IPS-20b (cell line): ENCODE measurements around the gene HMG20B.

Experiments used
- H3K27ac ChIP-seq: one replicate; pipeline ENCODE4 v1.5.1; 2013; ENCODE audit warnings: low read length
- H3K27me3 ChIP-seq: 2 replicates; pipeline ENCODE4 v1.6.1; 2013; ENCODE audit warnings: mild to moderate bottlenecking, low read length, inconsistent platforms; ENCODE audit not compliant: insufficient read depth
- H3K36me3 ChIP-seq: 2 replicates; pipeline ENCODE4 v1.6.1; 2013; ENCODE audit warnings: low read depth, mild to moderate bottlenecking, inconsistent platforms, low read length, moderate library complexity; ENCODE audit not compliant: insufficient read depth
- H3K4me1 ChIP-seq: 2 replicates; pipeline ENCODE4 v1.6.1; 2013; ENCODE audit warnings: mild to moderate bottlenecking, control low read depth, inconsistent platforms, low read length, moderate library complexity; ENCODE audit not compliant: insufficient read depth
- H3K4me3 ChIP-seq: 2 replicates; pipeline ENCODE4 v1.5.1; 2013; ENCODE audit warnings: mild to moderate bottlenecking, low read length, inconsistent platforms
- H3K9ac ChIP-seq: 2 replicates; pipeline ENCODE4 v1.6.1; 2013; ENCODE audit warnings: low read depth, mild to moderate bottlenecking, inconsistent platforms, low read length, moderate library complexity
- H3K9me3 ChIP-seq: 2 replicates; pipeline ENCODE4 v1.6.1; 2013; ENCODE audit warnings: mild to moderate bottlenecking, low read depth, low read length, inconsistent platforms; ENCODE audit not compliant: insufficient read depth

Gene HMG20B

DNA sequence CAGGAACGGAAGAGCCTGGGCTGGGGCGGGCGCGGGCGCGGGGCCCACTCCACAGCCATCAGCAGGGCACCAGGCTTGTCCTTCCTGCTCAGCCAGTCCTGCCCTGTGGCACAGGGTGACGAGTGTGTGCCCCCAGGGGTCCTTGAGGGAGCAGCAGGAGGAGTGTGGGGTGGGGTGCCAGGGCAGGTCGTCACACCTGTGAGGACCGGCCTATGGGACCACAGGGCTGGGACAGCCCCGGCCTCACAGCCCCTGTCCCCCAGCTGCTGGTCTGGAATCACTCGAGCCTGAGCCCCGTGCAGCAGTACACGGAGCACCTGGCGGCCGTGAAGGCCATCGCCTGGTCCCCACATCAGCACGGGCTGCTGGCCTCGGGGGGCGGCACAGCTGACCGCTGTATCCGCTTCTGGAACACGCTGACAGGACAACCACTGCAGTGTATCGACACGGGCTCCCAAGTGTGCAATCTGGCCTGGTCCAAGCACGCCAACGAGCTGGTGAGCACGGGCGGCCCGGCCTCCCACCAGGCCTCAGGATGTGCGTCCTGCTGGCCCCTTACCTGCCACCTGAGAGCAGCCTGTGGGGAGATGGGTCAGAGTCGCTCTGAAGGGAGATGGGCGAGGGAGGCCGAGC, 40.5 kb upstream of the HMG20B start:
- no peaks in the 10 kb centered on the region for H3K9me3 ChIP-seq
- no peak overlapping the region for H3K9ac ChIP-seq
- no peaks in the 10 kb centered on the region for H3K27me3 ChIP-seq
- no peaks in the 10 kb centered on the region for H3K4me1 ChIP-seq
- H3K4me3 ChIP-seq = no peak overlapping the region
- no peak overlapping the region for H3K27ac ChIP-seq
- peaks cover 46% of the 10 kb centered on the region for H3K36me3 ChIP-seq

DNA sequence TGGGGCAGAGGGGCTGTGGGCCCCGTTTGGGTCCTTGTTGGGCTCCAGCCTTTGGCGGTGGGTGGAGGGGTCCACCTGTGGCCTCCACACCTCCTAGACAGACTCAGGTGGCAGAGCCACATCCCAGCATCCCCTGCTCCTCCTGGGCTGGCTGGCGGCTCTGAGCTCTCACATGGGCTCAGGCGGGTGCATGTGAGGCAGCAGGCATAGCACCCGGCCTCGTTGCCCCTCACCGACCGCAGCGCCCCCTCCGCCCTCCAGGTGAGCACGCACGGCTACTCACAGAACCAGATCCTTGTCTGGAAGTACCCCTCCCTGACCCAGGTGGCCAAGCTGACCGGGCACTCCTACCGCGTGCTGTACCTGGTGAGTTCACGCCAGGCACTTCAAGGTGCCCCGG, 39.7 kb upstream of the HMG20B start:
- H3K9ac ChIP-seq = no peak overlapping the region
- no peak overlapping the region for H3K4me3 ChIP-seq
- no peaks in the 10 kb centered on the region for H3K27me3 ChIP-seq
- H3K27ac ChIP-seq = no peak overlapping the region
- peaks cover 42% of the 10 kb centered on the region for H3K36me3 ChIP-seq
- H3K9me3 ChIP-seq = no peaks in the 10 kb centered on the region
- H3K4me1 ChIP-seq = no peaks in the 10 kb centered on the region

DNA sequence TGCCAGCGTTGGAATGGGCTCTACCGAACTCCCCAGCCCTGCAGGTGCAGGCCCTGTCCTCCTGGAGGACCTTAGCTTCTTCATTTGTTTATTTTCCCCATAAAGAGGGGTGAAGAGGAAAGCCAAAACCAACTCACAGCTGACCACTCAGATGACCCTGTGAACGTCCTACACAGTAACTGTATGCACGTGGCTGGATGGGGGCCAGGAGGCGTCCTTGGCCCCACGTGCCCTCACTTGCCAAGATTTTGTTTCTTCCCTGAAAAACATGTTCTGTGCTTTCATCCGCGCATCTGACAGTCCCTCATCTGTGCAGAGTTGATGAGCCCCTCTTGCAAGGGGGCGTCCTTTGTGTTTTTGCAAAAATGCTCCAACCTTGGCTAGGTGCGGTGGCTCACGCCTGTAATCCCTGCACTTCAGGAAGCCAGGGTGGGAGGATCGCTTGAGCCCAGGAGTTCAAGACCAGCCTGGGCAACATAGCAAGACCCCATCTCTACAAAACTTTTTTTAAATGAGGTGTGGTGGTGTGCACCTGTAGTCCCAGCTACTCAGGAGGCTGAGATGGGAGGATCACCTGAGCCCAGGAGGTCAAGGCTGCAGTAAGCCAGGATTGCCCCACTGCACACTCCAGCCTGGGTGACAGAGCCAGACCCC, 39.1 kb upstream of the HMG20B start:
- no peak overlapping the region for H3K9ac ChIP-seq
- H3K4me3 ChIP-seq = no peak overlapping the region
- H3K27me3 ChIP-seq = no peaks in the 10 kb centered on the region
- no peaks in the 10 kb centered on the region for H3K4me1 ChIP-seq
- peaks cover 42% of the 10 kb centered on the region for H3K36me3 ChIP-seq
- H3K9me3 ChIP-seq = no peaks in the 10 kb centered on the region
- no peak overlapping the region for H3K27ac ChIP-seq

DNA sequence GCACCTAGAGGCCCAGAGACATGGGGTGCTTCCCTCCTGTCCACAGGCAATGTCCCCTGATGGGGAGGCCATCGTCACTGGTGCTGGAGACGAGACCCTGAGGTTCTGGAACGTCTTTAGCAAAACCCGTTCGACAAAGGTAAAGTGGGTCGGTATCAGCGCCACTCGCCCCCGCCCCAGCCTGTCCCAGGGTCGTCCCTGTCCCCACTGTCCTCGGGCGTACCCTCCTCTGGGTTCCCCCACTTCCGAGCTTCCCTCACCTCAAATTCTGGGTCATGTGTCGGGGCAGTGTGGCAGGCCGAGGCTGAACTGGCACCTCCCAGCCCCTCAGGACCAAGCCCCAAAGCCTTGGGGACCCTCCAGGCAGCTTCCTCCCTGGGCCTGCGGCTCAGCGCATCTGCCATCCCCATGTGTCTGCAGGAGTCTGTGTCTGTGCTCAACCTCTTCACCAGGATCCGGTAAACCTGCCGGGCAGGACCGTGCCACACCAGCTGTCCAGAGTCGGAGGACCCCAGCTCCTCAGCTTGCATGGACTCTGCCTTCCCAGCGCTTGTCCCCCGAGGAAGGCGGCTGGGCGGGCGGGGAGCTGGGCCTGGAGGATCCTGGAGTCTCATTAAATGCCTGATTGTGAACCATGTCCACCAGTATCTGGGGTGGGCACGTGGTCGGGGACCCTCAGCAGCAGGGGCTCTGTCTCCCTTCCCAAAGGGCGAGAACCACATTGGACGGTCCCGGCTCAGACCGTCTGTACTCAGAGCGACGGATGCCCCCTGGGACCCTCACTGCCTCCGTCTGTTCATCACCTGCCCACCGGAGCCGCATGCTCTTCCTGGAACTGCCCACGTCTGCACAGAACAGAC, 38.1 kb upstream of the HMG20B start:
- Histone ChIP-seq H3K27me3 (no peaks in the 10 kb centered on the region), H3K4me1 (no peaks in the 10 kb centered on the region), H3K9ac (no peak overlapping the region)

DNA sequence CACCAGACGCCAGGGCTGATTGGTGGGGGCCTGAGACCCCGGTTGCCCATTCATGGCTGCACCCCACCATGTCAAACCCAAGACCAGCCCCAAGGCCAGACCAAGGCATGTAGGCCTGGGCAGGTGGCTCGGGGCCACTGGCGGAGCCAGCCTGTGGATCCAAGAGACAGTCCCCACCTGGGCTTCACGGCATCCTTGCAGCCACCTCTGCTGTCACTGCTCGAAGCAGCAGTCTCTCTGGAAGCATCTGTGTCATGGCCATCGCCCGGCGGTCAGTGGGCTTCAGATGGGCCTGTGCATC, 37.6 kb upstream of the HMG20B start:
- Histone ChIP-seq H3K36me3 (peaks cover 42% of the 10 kb centered on the region), H3K27me3 (no peaks in the 10 kb centered on the region), H3K4me1 (no peaks in the 10 kb centered on the region), H3K9ac (no peak overlapping the region), H3K27ac (no peak overlapping the region), H3K9me3 (no peaks in the 10 kb centered on the region), H3K4me3 (no peak overlapping the region)

More for the DNA sequence above, 38.1 kb upstream of the HMG20B start:
- Histone ChIP-seq H3K9me3 (no peaks in the 10 kb centered on the region), H3K27ac (no peak overlapping the region), H3K4me3 (no peak overlapping the region), H3K36me3 (peaks cover 42% of the 10 kb centered on the region)

DNA sequence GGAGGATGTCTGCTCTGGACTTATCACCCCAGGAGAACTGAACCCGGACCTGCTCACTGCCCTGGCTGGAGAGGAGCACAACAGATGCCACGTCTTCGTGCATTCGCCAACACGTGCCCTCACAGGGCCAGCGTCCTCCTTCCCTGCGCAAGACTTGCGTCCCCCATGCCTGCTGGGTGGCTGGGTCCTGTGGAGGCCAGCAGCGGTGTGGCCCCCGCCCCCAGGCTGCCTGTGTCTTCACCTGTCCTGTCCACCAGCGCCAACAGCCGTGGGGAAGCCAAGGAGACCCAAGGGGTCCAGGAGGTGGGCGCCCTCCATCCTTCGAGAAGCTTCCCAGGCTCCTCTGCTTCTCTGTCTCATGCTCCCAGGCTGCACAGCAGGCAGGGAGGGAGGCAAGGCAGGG, 37.2 kb upstream of the HMG20B start:
- Histone ChIP-seq H3K9me3 (no peaks in the 10 kb centered on the region), H3K4me3 (no peak overlapping the region), H3K27ac (no peak overlapping the region), H3K27me3 (no peaks in the 10 kb centered on the region), H3K36me3 (peaks cover 42% of the 10 kb centered on the region), H3K4me1 (no peaks in the 10 kb centered on the region), H3K9ac (no peak overlapping the region)

DNA sequence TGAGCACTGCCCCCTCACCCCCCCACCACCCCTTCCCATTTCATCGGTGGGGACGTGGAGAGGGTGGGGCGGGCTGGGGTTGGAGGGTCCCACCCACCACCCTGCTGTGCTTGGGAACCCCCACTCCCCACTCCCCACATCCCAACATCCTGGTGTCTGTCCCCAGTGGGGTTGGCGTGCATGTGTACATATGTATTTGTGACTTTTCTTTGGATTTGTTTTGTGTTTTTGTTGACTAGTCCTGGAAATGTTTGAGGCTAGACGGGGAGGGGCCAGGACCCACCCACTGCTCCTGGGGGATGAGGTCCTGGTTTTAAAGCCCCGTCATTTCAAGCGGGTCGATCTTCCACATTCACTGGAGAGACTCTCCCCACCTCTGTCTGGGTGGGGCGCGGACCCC, 36.8 kb upstream of the HMG20B start:
- Histone ChIP-seq H3K36me3 (peaks cover 40% of the 10 kb centered on the region), H3K27me3 (no peaks in the 10 kb centered on the region), H3K4me1 (no peaks in the 10 kb centered on the region), H3K9ac (no peak overlapping the region), H3K4me3 (no peak overlapping the region), H3K27ac (no peak overlapping the region), H3K9me3 (no peaks in the 10 kb centered on the region)

DNA sequence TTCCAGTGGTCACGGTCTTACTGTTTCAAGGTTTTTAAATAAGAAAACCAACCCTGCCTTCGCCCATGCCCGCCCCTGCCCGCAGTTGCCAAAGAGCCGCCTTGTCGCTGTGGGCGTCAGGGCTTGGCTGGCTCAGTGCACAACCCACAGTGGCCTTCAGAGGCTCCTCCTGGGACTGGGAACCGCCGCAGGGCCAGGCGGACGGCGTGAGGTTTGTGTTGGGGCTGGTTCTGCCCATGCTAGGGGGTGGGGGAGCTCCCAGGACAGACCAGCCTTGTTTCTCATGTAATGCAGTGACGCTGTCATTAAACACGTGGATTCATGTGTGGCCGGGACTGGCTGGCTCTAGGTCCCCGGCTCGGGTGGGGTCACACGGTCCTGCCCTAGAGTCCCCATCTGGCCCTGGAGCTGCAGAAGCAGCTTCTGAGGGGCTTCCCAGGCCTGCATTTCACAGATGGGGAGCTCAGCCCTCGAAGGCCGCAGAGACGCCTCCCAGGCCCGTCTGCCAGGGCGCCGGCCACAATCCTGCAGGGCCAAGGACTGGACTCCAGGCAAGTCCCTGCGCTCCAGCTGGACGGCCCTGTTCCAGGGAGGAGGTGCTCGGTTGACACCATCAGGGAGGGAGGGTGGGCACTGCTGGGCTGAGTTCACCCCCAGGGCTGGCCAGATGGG, 36.2 kb upstream of the HMG20B start:
- no peak overlapping the region for H3K9ac ChIP-seq
- no peaks in the 10 kb centered on the region for H3K4me1 ChIP-seq

DNA sequence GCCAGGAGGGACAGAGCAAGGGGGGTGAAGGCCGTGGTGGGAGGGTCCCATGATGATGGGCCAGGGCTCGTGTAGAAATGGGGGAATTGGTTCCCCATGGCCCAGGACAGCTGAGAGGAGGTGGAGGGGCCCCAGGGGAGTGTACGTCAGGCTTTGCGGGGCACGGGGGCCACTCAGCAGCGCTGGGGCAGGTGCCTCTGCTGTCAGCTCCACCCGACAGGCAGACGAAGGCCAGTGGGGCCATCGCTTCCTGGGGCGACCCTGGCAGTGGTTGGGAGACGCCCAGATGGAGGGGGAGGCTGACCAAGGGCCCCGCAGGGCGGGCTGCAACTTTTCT, 35.7 kb upstream of the HMG20B start:
- H3K4me1 ChIP-seq = no peaks in the 10 kb centered on the region
- no peaks in the 10 kb centered on the region for H3K27me3 ChIP-seq
- peaks cover 32% of the 10 kb centered on the region for H3K36me3 ChIP-seq
- no peak overlapping the region for H3K4me3 ChIP-seq
- H3K9me3 ChIP-seq = no peaks in the 10 kb centered on the region
- no peak overlapping the region for H3K27ac ChIP-seq
- H3K9ac ChIP-seq = no peak overlapping the region

More for the DNA sequence above, 36.2 kb upstream of the HMG20B start:
- Histone ChIP-seq H3K4me3 (no peak overlapping the region), H3K9me3 (no peaks in the 10 kb centered on the region), H3K27me3 (no peaks in the 10 kb centered on the region), H3K27ac (no peak overlapping the region), H3K36me3 (peaks cover 35% of the 10 kb centered on the region)

DNA sequence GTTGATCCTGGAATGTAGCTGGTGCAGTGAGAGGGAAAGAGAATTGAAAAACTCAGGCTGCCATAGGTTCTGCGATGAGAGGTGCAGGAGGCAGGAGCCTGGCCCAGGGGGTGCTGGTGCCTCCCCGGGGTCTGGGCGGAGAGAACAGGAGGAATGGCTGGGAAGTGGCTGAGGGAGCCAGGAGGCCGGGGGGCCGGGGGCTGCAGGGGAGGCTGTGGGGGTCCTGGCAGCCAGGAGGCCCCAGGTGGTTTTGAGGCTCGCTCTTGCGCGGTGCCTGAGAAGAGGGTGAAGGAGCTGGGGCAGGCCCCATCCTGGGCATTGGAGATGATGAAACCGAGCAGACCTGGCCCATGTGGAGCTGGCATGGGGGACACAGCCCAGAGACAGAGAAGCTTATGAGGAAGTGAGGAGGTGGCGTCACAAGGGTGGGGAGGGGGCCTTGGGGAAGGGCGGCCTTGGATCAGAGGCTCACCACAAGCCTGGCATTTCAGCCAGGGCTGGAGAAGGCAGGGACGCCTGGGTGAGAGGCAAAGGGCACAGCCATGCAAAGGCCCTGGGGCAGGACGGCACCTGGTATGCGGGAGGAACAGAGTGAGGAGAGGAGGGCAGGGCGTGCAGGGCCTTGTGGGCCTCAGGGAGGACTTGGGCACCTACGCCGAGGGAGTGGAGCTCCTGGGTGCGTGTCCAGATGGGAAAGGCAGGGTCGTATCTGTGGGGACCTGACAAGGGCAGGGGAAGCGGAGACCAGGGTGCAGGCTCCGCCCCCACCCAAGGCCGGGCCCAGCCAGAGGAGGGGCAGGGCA, 35.1 kb upstream of the HMG20B start:
- H3K9ac ChIP-seq = no peak overlapping the region
- H3K4me3 ChIP-seq = no peak overlapping the region
- H3K9me3 ChIP-seq = no peaks in the 10 kb centered on the region
- no peaks in the 10 kb centered on the region for H3K27me3 ChIP-seq
- no peaks in the 10 kb centered on the region for H3K4me1 ChIP-seq
- no peak overlapping the region for H3K27ac ChIP-seq
- peaks cover 26% of the 10 kb centered on the region for H3K36me3 ChIP-seq

DNA sequence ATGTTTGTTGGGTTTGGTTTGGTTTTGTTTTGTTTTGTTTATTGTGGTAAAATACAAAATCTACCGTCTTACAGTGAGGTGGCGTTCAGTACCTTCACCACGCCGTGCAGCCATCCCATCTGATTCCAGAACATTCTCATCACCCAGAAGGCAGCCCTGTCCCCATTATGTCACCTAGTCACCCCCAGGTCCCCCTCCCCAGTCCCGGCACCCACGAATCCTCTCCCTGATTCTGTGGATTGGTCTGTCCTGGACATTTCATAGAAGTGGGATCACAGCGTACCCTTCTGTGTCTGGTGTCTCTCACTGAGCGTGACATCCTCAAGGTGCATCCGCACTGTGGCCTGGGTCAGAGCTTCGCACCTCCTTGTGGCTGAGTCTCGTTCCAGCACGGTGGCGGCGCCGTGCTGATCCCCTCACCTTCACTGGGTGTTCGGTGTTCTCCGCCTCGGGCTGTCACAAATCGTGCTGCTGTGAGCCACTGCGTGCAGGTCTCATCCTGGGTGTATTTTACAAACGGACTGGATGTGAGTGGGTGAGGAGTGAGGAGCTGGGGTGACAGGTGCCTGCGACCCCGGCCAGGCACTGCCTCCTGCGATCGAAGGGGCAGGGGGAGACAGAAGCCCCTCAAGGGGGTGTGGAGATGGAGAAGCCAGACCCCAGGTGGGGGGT, 34.4 kb upstream of the HMG20B start:
- Histone ChIP-seq H3K4me3 (no peak overlapping the region), H3K4me1 (no peaks in the 10 kb centered on the region), H3K9ac (no peak overlapping the region), H3K9me3 (no peaks in the 10 kb centered on the region), H3K27me3 (no peaks in the 10 kb centered on the region), H3K27ac (no peak overlapping the region), H3K36me3 (peaks cover 19% of the 10 kb centered on the region)
